RWPE2 (cell line): Measurements from ENCODE around the gene BHLHA9.
"Not testable (repeated sequence)": the region's sequence is repeated elsewhere in the genome, so short reads cannot be mapped to it uniquely, and the experiment has no call there.

ENCODE experiments used
- ATAC-seq: fragments of 200-7000 bp; cut with Tn5 transposase; 3 replicates; pipeline ENCODE4 v1.9.1; 2021; ENCODE audit warnings: low read depth
- DNase-seq: peaks from one replicate; pipeline ENCODE4 v3.0.0-alpha.2; 2020; ENCODE audit warnings: low spot score
- H3K27ac ChIP-seq: fragments of 450-650 bp; 2 replicates; pipeline ENCODE4 v1.5.1; 2017; ENCODE audit warnings: mild to moderate bottlenecking; ENCODE audit not compliant: poor library complexity, severe bottlenecking
- H3K27me3 ChIP-seq: fragments of 250-450 bp; sonication (Bioruptor Pico); 2 replicates; pipeline ENCODE4 v1.5.1; 2021; ENCODE audit warnings: mild to moderate bottlenecking, moderate library complexity; ENCODE audit not compliant: insufficient read depth, poor library complexity, severe bottlenecking
- H3K36me3 ChIP-seq: fragments of 250-450 bp; sonication (Bioruptor Pico); 2 replicates; pipeline ENCODE4 v1.5.1; 2020; ENCODE audit warnings: low read depth, mild to moderate bottlenecking, moderate library complexity
- H3K4me1 ChIP-seq: fragments of 250-450 bp; sonication (Bioruptor Pico); 2 replicates; pipeline ENCODE4 v1.5.1; 2021; ENCODE audit warnings: mild to moderate bottlenecking, moderate library complexity; ENCODE audit not compliant: insufficient read depth, poor library complexity, severe bottlenecking
- H3K4me3 ChIP-seq: fragments of 250-450 bp; sonication (Bioruptor Pico); 2 replicates; pipeline ENCODE4 v1.5.1; 2021; ENCODE audit warnings: mild to moderate bottlenecking, moderate library complexity; ENCODE audit not compliant: severe bottlenecking
- H3K9me3 ChIP-seq: fragments of 250-450 bp; sonication (Bioruptor Pico); 2 replicates; pipeline ENCODE4 v1.5.1; 2021; ENCODE audit warnings: mild to moderate bottlenecking, moderate library complexity; ENCODE audit not compliant: severe bottlenecking
- CTCF ChIP-seq: fragments of 450-650 bp; IDR thresholded peaks from one replicate; pipeline ENCODE4 v1.5.1; 2017; ENCODE audit warnings: mild to moderate bottlenecking, moderate library complexity; ENCODE audit not compliant: poor library complexity, severe bottlenecking

Gene BHLHA9

GRCh38 chr17:1301546-1301945 lies 31.3 kb downstream of the BHLHA9 start:
- no peaks in the 10 kb centered on the region for H3K4me1 ChIP-seq
- no peak for ATAC-seq
- H3K27me3 ChIP-seq, result peaks cover 4% of the 10 kb centered on the region
- DNase-seq, result no peak
- no peak overlapping the region for H3K27ac ChIP-seq
- TF ChIP-seq CTCF, result no peak
- no peaks in the 10 kb centered on the region for H3K9me3 ChIP-seq
- no peaks in the 10 kb centered on the region for H3K36me3 ChIP-seq
- no peak overlapping the region for H3K4me3 ChIP-seq

GRCh38 chr17:1302761-1303160 lies 32.5 kb downstream of the BHLHA9 start:
- Histone ChIP-seq H3K27ac (no peak overlapping the region), H3K27me3 (peaks cover 4% of the 10 kb centered on the region), H3K4me3 (no peak overlapping the region), H3K4me1 (no peaks in the 10 kb centered on the region), H3K36me3 (no peaks in the 10 kb centered on the region), H3K9me3 (no peaks in the 10 kb centered on the region)
- ATAC-seq (no peak), DNase-seq (no peak)
- no peak for TF ChIP-seq CTCF

GRCh38 chr17:1304522-1304921 lies 34.3 kb downstream of the BHLHA9 start:
- no peak for TF ChIP-seq CTCF
- Histone ChIP-seq H3K36me3 (no peaks in the 10 kb centered on the region), H3K27ac (no peak overlapping the region), H3K4me3 (no peak overlapping the region), H3K4me1 (no peaks in the 10 kb centered on the region), H3K27me3 (no peaks in the 10 kb centered on the region), H3K9me3 (no peaks in the 10 kb centered on the region)
- no peak for DNase-seq
- ATAC-seq, result no peak

- H3K27me3 ChIP-seq, result no peaks in the 10 kb centered on the region
- H3K4me1 ChIP-seq, result no peaks in the 10 kb centered on the region
- no peaks in the 10 kb centered on the region for H3K9me3 ChIP-seq
- no peak for DNase-seq
- no peak for TF ChIP-seq CTCF
- H3K27ac ChIP-seq, result no peak overlapping the region
- ATAC-seq, result no peak
- no peak overlapping the region for H3K4me3 ChIP-seq
- H3K36me3 ChIP-seq, result no peaks in the 10 kb centered on the region
These were observed 34.8 kb downstream of the BHLHA9 start for GRCh38 chr17:1304962-1305563.

GRCh38 chr17:1307829-1308228 lies 37.6 kb downstream of the BHLHA9 start:
- H3K4me1 ChIP-seq, H3K4me3 ChIP-seq, H3K36me3 ChIP-seq, H3K27ac ChIP-seq, ATAC-seq, DNase-seq, H3K27me3 ChIP-seq, H3K9me3 ChIP-seq: not testable (repeated sequence)
